Omental fat pad (tissue), 4 donors: ENCODE results near the gene SETD2. TPM values are rescaled to one million over a fixed set of nuclear protein-coding genes. Genes with fewer than 3 reads are reported as not detected.
"Not testable (repeated sequence)": the region's sequence is repeated elsewhere in the genome, so short reads cannot be mapped to it uniquely, and the experiment has no call there.

Experiments
- ATAC-seq: fragments of 150-250 bp; one replicate; pipeline ENCODE4 v1.9.1; 2016; ENCODE audit warnings: mild to moderate bottlenecking, moderate library complexity; ENCODE audit not compliant: low FRiP score
- DNase-seq: peaks from one replicate; pipeline ENCODE4 v3.0.0-alpha.2; 2019; ENCODE audit warnings: low spot score
- CTCF ChIP-seq, 3 donors: fragments of 450-650 bp; IDR thresholded peaks; one replicate each; pipeline ENCODE4 v1.5.1; 2016 to 2017; ENCODE audit warnings: antibody characterized with exemption in 3 of 3, mild to moderate bottlenecking in 3 of 3, moderate library complexity in 2 of 3
- total RNA-seq, 4 donors: library from RNA; depleted of rRNA; stranded (reverse); fragments of >200 nt; gene quantifications; one replicate each; pipeline ENCODE4 v1.1.0, GENCODE V29; 2016

Gene SETD2
- total RNA-seq, 4 donors from 2014 or later: 42.9 to 83.1 (median 52.1) TPM

DNA sequence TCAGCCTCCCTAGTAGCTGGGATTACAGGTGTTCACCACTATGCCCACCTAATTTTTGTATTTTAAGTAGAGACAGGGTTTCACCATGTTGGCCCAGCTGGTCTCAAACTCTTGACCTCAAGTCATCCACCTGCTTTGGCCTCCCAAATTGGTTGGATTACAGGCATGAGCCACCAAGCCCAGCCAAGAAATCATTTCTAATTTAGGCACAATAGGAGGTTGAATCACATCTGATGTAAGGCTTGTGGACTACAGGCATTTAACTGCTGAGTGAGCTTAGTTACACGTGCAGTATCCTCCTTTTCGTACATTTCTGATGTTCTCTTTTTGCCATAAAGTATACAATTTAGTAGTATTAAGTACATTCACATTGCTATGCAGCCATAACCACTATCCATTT, 31.1 kb upstream of the SETD2 start:
- DNase-seq: no peak
- no peak for TF ChIP-seq CTCF (IDR thresholded peaks at IDR 0.05)
- no peak for ATAC-seq

DNA sequence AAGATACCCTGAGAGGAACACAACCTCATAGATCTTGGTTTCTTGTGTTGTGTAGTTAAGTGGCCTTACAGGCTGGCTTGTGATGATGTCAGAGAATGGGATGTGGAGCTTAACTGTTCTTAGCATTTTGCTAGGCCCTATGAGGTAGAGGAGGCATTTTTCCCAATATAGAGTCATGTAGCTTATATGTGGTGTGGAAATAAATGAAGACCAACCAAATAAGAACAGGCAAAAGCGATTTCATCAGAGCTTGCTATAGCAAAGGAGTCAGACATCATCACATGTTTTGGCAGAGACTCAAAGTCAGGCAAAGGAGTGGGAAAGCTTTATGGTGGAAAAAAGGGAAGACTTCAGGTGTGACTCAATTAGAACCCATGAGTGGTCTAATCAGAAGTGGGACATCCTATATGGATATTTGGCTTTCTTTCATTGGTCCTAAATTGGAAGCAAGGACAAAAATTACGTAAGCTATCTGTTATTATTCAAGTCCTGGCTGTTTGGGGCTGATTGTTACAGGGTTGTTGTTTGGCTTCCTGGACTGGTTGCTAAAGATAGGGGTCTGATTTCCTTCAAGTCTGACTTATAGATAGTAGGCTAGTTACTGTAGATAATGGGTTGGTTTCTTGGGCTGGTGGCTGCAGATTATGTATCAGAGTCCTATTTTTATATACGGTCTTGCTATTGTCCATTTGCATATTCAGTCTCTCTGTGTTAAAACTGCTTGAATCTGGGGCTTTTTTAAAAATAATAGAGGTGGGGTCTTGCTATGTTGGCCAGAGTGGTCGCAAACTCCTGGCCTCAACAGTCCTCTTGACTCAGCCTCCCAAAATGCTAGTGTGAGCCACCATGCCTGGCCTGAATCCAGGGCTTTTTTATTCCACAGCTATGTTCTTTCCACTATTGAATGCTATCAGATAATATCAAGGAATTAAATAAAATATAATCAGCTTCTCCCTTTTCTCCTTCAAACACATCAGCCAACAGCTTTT, 30.3 kb upstream of the SETD2 start:
- TF ChIP-seq CTCF (IDR thresholded peaks at IDR 0.05): no peak
- ATAC-seq (no peak), DNase-seq (no peak)

DNA sequence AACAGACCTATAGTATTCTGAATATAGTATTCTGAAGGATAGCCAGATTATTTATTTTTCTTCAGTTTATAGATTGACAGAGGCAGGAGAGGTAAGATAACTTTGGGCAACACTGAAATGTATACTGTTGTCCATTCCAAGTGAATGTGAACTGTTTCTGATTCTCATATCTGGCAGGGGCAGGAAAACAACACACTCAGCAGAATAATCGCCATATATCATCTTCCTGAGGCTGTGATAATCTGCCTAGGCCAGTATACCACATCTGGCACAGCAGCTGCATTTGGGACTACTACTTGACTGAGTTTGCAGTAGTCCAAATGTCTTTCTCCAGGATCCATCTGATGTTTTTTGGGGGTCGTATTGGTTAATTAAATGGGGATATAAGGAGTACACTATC, 22.4 kb upstream of the SETD2 start:
- DNase-seq: no peak
- no peak for TF ChIP-seq CTCF (IDR thresholded peaks at IDR 0.05)
- no peak for ATAC-seq

DNA sequence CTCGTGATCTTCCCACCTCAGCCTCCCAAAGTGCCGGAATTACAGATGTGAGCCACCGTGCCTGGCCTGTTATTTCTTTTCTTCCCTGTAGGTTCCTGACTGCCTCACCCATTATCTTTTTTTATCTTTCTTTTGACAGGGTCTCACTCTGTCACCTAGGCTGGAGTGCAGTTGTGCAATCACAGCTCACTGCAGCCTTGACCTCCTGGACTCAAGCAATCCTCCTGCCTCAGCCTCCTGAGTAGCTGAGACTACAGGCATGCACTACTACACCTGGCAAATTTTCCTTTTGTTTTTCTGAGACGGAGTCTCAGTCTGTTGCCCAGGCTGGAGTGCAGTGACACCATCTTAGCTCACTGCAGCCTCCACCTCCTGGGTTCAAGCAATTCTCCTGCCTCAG, 17.8 kb upstream of the SETD2 start:
- ATAC-seq, DNase-seq: not testable (repeated sequence)

DNA sequence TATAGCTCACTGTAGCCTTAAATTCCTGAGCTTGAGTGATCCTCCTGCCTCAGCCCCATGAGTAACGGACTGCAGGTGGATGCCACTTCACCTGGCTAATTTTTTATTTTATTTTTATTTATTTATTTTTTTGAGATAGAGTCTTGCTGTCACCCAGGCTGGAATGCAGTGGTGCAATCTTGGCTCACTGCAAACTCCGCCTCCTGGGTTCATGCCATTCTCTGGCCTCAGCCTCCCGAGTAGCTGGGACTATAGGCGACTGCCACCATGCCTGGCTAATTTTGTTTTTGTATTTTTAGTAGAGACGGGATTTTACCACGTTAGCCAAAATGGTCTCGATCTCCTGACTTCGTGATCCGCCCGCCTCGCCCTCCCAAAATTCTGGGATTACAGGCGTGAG, 16.1 kb upstream of the SETD2 start:
- ATAC-seq, DNase-seq: not testable (repeated sequence)

GRCh38 chr3:47176582-47176981, 12.7 kb upstream of the SETD2 start:
- no peak for DNase-seq
- TF ChIP-seq CTCF (IDR thresholded peaks at IDR 0.05): no peak
- no peak for ATAC-seq

- TF ChIP-seq CTCF (IDR thresholded peaks at IDR 0.05): no peak
- no peak for DNase-seq
- ATAC-seq: peak; percentile 48
These were observed 525 bp downstream of the SETD2 start for GRCh38 chr3:47163169-47164006.
